PC-3 (cell line): ENCODE data around the gene NELFA.

Source experiments
- CTCF ChIP-seq: fragments of 300-600 bp; sonication (generic); conservative IDR thresholded peaks from 2 replicates; pipeline ENCODE4 v1.5.1; 2017; ENCODE audit warnings: antibody characterized with exemption, low read depth, mild to moderate bottlenecking, low read length
- EZH2phosphoT487 ChIP-seq: fragments of 300-600 bp; sonication (generic); IDR thresholded peaks from 2 replicates; pipeline ENCODE4 v1.6.1; 2018; ENCODE audit warnings: mild to moderate bottlenecking, antibody characterized with exemption, low read length, borderline replicate concordance

- TF ChIP-seq CTCF (no peak), EZH2phosphoT487 (no peak)
Measured at GRCh38 chr4:1952719-1953118, 56.1 kb downstream of the NELFA start.
